SK-N-MC (cell line): ENCODE data around the gene GGA3.

ENCODE experiments used
- DNase-seq: peaks from one replicate; pipeline ENCODE4 v3.0.0-alpha.2; 2011; ENCODE audit warnings: low read depth, low spot score
- H3K27ac ChIP-seq: fragments of 200-600 bp; sonication (generic); 2 replicates; pipeline ENCODE4 v1.5.1; 2016; ENCODE audit warnings: mixed run types
- H3K36me3 ChIP-seq: fragments of 200-600 bp; sonication (generic); 2 replicates; pipeline ENCODE4 v1.6.1; 2017; ENCODE audit warnings: antibody characterized with exemption, low read length, mixed read lengths; ENCODE audit not compliant: insufficient read depth
- H3K4me3 ChIP-seq: fragments of 200-600 bp; sonication (generic); 2 replicates; pipeline ENCODE4 v1.5.1; 2016
- H3K9ac ChIP-seq: fragments of 200-600 bp; sonication (generic); 2 replicates; pipeline ENCODE4 v1.8.0; 2017; ENCODE audit warnings: mixed run types, mixed read lengths; ENCODE audit not compliant: insufficient read length
- H3K9me3 ChIP-seq: fragments of 200-600 bp; sonication (generic); 2 replicates; pipeline ENCODE4 v1.6.1; 2017; ENCODE audit warnings: low read depth, mild to moderate bottlenecking, antibody characterized with exemption, low read length, moderate library complexity, mixed read lengths
- EZH2 ChIP-seq: fragments of 200-600 bp; sonication (generic); IDR thresholded peaks from one replicate; pipeline ENCODE4 v1.6.1; 2017; ENCODE audit warnings: antibody characterized with exemption
- FOXP2 ChIP-seq: optimal IDR thresholded peaks from 2 replicates; pipeline ENCODE3; 2011; ENCODE audit warnings: mild to moderate bottlenecking, moderate library complexity; ENCODE audit not compliant: insufficient read depth; ENCODE audit errors: extremely low read length, control extremely low read depth
- POLR2AphosphoS5 ChIP-seq: IDR thresholded peaks from 2 replicates; pipeline ENCODE4 v1.6.1; 2012; ENCODE audit warnings: mild to moderate bottlenecking, low read depth, low read length, borderline replicate concordance

Gene GGA3

DNA sequence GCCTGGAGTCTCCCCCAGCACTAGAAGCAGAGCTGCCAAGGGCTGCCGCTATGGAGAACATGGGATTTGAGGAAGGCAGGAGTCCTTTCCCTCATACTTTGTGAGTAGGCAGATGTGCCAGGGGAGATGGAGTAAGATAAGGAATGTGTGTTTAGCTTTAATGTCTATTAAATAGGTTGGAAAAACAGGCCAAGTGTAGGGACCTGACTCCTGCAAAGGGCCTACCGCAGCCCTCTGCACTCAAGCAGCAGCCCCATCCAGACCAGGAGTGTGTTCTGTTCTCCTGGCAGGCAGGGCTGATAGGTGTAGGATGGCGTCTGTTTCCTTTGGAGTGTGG, 11.4 kb upstream of the GGA3 start:
- Histone ChIP-seq H3K4me3 (no peak overlapping the region), H3K9ac (no peak overlapping the region), H3K36me3 (no peaks in the 10 kb centered on the region; the same call in 1 of the 2 replicates), H3K9me3 (no peaks in the 10 kb centered on the region), H3K27ac (no peak overlapping the region)
- TF ChIP-seq POLR2AphosphoS5 (no peak), FOXP2 (no peak), EZH2 (no peak)
- DNase-seq = no peak

DNA sequence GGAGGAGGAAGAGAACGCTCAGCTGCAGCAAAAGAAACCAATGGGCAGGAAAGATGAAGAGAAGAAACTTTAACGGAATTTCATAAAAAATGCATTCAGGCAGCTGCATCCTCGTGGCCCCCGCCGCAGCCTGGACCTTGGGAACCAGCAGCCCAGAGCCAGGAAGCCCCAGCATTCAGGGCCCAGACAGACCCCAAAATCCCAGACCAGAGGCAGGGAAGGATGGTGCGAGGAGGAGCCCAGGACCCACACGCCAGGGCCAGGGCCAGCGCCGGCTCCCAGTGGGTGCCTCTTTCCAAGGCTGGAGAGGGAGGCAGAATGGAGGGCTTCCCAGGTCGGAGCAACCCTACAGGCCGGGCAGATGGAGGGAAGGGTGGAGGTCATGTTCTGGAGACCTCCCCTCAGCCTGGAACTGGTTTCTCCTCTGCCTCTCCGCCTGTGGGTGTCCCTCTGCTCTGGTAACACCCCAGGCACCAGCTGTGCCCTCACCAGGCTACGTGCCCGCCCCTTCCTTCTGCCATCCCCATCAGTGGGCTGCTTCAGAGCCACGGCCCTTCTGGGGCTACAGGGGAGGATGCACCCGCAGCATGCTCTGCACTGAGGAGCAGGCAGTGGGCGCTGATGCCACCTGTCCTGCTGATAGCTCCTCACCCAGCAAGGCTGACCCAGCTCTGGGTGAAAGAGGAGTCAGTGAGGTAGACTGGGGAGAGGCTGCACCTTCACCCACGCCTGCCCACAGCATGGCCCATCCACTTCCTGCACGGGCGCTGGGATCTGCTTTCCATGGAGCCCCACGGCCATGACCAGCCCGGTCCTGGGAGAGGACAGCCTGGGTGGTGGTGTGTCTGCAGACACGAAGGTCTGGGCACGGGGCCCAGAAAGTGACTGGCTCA, 10.8 kb upstream of the GGA3 start:
- Histone ChIP-seq H3K36me3 (no peaks in the 10 kb centered on the region; the same call in 1 of the 2 replicates), H3K27ac (no peak overlapping the region), H3K9me3 (no peaks in the 10 kb centered on the region), H3K4me3 (no peak overlapping the region; the same call in 1 of the 2 replicates), H3K9ac (no peak overlapping the region)
- TF ChIP-seq POLR2AphosphoS5 (peak; percentile 21; the same call in 1 of the 2 replicates), FOXP2 (no peak), EZH2 (no peak)
- no peak for DNase-seq

DNA sequence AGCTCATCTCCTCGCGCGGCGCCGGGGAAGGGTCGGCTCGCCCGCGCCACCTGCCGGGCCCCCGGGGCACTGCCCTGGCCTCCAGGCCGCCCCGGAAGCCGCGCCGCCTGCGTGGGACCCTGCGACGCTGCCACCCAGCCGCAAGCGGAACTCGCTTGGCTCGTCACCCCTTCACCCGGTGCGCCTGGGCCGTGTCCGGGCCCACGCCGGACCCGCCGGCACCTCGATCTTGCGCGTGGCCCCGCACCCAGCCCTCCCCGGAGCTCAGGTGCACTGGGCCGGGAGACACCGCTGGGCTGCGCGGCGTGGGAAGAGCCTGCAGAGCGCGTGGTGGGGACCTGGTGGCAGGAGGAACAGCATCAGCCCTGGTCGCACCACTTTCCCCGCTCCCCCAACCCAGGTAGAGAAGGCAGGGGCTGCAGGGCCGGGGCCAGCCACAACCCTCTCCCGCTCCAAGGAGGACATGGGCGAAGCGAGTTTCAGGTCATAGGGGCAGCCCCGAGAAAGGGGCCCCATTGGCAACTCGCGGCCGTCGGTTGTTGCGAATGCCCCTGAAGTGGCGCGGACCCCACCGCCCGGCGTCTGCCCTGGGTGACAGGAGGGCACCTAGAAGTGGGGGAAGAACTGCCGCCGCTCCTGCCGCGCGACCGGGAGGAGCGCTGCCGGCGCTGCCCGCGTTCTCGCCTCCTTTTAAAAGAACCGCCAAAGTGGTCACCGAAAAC, 10.0 kb upstream of the GGA3 start:
- no peak for DNase-seq
- H3K36me3 ChIP-seq = peaks cover 1% of the 10 kb centered on the region; the same call in 1 of the 2 replicates
- H3K4me3 ChIP-seq = peak overlapping the region; percentile 80
- H3K9ac ChIP-seq = peak overlapping the region; percentile 82
- H3K27ac ChIP-seq = peak overlapping the region; percentile 13; the same call in 1 of the 2 replicates
- TF ChIP-seq POLR2AphosphoS5 (peak; percentile 53; the same call in 1 of the 2 replicates), EZH2 (no peak)
- no peaks in the 10 kb centered on the region for H3K9me3 ChIP-seq

DNA sequence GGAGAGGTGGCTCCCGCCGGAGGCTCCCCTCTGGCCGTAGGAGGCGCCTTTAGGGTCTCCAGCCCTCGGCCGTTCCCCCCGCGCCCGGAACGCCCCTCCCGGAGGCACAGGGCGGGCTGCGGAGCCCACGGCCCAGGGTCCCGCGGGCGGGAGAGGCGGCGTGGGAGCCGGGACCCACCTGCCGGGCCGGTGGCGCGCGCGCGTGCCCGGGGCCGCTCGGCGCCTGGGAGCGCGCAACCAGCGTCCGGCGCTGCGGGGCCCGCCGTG, 9.5 kb upstream of the GGA3 start, which contains the start of gene MIF4GD:
TSS of gene MIF4GD (minus strand) at position 266 of the 267 bp plus-strand sequence. CDS start 1,036 bp downstream, outside the sequence.
- Histone ChIP-seq H3K27ac (peak within 1 kb of the TSS; percentile 13; the same call in 1 of the 2 replicates), H3K9me3 (no peaks in the 10 kb centered on the region), H3K9ac (peak within 1 kb of the TSS; percentile 94), H3K36me3 (peaks cover 6% of the 10 kb centered on the region; the same call in 1 of the 2 replicates), H3K4me3 (peak within 1 kb of the TSS; percentile 95)
- no peak for TF ChIP-seq POLR2AphosphoS5
- TF ChIP-seq EZH2 = no peak
- no peak for TF ChIP-seq FOXP2
- no peak for DNase-seq

DNA sequence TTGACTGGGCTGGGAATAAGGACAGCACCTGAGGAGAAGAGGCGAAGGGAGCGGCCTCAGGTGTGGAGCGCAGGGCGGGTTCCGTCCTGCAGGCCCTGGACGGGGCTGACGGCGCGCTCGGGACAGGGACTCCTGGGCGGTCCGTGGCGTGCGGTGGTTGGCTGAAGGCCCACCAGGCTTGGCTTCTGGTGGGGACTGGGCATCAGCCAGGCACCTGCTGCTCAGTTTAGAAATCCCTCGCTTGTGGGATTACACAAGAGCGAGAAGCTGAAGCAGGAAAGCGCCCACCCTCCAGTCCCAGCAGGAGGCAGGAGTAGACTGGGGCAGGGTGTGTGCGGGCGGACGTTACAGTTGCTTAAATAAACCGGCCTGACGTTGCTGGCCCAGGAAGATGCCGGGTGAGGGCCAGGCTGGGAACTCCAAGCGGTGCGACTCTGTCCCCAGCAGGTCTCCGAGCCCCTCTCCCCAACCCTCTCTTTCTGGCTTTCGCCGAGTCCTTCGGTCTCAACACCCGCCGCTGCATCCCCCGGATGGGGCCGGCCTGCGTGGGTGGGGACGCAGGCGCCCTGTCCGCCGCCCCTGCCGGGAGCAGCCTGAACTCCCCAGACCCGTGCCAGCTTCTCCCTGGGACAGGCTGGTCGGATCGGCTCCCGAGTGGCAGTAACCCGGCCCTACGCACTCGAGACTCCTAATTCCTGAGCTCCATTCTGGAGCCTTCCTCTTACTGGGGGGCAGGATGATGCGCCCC, 9.0 kb upstream of the GGA3 start:
- H3K4me3 ChIP-seq = peak overlapping the region; percentile 95
- H3K9me3 ChIP-seq = no peaks in the 10 kb centered on the region
- H3K9ac ChIP-seq = peak overlapping the region; percentile 94
- TF ChIP-seq FOXP2 = no peak
- no peak for TF ChIP-seq EZH2
- no peak for TF ChIP-seq POLR2AphosphoS5
- H3K27ac ChIP-seq = no peak overlapping the region
- no peak for DNase-seq
- H3K36me3 ChIP-seq = peaks cover 11% of the 10 kb centered on the region; the same call in 1 of the 2 replicates

DNA sequence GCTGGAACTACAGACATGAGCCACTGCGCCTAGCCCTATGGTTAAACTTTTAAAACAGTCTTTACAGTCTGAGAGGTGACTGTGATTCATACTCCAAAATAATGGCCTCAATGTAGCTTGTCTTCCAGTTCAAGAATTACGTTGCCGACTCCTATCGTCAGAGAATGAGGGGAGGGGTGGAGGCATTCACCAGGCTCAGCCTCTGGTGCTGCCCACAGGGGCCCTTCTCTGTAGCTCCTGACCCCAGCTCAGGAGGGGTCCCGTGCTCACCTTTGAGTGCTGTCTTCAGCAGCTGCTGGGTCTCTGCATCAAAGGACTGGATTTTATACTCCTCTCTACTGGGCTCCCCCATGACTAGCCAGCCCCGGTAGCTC, 8.4 kb upstream of the GGA3 start:
- Histone ChIP-seq H3K9me3 (no peaks in the 10 kb centered on the region), H3K27ac (no peak overlapping the region), H3K4me3 (peak overlapping the region; percentile 95), H3K9ac (peak overlapping the region; percentile 94), H3K36me3 (peaks cover 13% of the 10 kb centered on the region; the same call in 1 of the 2 replicates)
- TF ChIP-seq FOXP2 (no peak), EZH2 (no peak), POLR2AphosphoS5 (no peak)
- DNase-seq = no peak

DNA sequence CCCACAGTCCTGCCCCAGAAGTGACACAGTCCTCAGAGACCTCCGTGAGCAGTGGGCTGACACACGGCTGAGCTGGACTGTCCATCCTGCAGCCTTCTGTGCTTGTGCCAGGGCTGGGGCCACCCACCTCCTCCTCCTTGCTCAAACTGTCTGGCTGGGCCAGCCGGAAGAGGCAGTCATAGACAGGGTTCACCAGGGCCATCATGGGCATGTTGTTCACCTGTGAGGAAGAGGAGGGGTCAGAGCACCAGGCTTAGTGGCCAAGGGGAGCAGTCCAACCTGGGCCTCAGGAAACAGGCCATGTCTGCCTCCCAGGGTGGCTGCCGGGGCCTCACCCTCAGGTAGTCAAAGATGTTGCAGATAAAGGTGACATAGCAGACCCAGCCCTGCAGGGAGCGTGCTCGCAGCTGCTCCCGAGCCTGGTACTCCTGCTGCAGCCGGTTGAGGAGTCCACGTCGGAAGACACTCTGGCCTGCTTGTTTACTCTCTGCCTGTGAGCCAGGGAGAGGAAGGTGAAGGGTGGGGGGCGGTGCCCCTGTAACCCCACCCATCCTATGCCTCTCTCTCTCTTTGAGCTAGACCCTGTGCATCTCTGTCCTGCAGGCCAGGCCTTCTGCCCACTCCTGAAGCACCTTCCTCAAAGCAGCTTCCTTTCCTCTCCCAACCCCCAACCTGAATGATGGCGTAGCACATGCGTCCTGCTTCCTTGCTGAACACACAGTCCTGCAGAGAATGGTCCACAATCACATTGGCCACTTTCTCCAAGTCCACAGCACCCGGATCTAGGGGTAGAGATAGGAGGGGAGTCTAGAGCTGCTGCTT, 6.2 kb upstream of the GGA3 start:
- DNase-seq = no peak
- peaks cover 28% of the 10 kb centered on the region for H3K36me3 ChIP-seq
- TF ChIP-seq POLR2AphosphoS5 (peak; percentile 60), FOXP2 (no peak)
- no peak overlapping the region for H3K9ac ChIP-seq
- H3K9me3 ChIP-seq = no peaks in the 10 kb centered on the region
- no peak overlapping the region for H3K27ac ChIP-seq
- no peak overlapping the region for H3K4me3 ChIP-seq
